Activated T-cell treated with anti-CD3 and anti-CD28 coated beads, Interleukin-2, amount 50 U/mL, for 48 hours (primary cell): ENCODE results near the gene AFF1.
"Not testable (repeated sequence)": the region's sequence is repeated elsewhere in the genome, so short reads cannot be mapped to it uniquely, and the experiment has no call there.

Experiments
- DNase-seq, 2 experiments: peaks; one replicate each; pipeline ENCODE4 v3.0.0-alpha.2; 2020

Gene AFF1

GRCh38 chr4:87067124-87067885 is 132.5 kb downstream of the AFF1 start:
- no peak for DNase-seq

DNA sequence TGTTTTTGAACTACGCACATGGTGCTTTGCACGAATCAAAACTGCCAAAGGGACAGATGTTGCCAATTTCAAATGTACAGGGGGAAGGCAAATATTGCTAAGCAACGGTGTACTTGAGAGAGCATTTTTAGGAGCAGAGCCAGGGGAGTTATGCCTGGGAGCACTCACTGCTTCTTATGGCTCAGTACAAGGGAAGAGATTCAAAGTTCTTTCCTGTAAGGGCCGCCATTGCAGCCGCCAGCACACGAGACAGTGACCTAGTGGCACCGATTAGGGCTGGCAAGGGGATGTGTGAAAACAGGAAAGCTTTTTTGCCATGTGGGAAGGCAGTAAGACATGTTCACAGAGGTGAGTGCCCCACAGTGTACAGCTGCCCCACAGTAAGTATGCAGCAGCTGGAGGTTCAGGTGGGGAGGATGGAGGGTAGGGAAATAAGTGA is 133.8 kb downstream of the AFF1 start:
- DNase-seq = no peak

DNA sequence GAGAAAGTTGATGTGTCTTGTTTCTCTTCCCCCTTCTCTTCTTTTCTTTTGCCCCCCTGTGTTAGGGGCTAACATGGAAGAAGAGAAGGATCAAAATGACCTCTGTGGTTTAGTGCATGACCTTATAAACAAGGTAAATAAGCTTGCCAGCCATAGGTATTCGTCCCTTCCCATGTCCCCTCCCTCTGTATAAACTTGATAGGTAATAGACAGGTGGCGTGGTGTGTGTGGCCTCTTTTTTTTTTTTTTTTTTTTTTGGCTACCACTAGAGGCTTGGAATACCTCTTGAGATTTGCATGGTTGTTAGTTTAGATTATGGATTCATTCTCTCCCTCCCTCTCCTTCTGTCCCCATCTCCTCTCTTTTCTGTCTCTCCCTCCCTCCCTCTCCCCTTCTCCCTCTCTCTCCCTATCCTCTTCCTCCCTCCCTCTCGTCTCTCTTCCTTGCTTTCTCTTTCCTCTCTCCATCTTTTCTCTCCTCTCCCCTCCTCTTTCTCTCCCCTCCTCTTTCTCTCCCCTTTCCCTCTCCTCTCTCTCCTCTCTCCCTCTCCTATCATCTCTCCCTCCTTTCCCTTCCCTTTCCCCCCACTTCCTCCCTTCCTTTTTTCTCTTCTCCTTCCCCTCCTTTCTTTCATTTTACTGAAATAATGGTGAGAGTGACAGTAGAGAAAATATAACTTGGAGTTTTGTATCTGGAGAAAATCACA is 134.4 kb downstream of the AFF1 start:
- no peak for DNase-seq

GRCh38 chr4:87071401-87071800 is 136.6 kb downstream of the AFF1 start:
- no peak for DNase-seq

GRCh38 chr4:87072545-87072944 is 137.7 kb downstream of the AFF1 start:
- DNase-seq = not testable (repeated sequence)

- DNase-seq = peak; percentile 68 to 75
These were observed 138.6 kb downstream of the AFF1 start for GRCh38 chr4:87073199-87074120.

DNA sequence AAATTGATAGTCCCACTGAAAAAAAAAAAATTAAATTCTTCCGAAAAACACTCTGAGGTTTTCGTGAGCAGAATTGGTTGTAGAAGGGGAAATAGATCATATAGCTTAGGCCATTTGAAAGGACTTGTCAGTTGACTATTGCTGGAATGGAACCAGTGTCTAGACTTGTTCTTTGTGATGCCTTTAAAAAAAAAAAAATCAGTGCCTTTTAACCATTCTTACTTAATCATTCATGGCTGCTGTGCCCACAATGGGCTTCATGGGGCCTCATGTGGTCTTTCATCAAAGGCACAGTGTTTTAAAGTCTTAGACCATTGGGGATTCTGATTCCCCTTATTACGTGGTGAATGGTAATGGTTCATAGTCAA is 139.3 kb downstream of the AFF1 start:
- no peak for DNase-seq

DNA sequence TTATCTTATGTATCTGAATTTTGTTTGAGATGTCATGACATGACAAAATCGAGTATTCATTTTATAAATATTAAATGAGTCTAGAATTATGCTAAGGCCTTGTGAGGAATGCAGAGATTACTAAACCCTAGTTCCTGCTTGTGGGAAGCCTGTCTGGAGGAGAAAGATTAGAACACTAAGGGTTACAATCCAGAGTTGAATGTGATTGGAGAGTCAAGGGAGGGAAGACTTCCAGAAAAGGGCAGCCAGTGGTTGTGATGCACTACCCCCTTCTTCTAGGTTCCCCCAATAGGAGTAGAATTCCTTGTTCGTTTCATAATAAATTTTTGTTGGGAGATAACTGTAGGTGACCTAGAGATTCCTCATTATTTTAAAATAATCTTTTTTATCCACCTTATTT is 141.1 kb downstream of the AFF1 start:
- DNase-seq = no peak

DNA sequence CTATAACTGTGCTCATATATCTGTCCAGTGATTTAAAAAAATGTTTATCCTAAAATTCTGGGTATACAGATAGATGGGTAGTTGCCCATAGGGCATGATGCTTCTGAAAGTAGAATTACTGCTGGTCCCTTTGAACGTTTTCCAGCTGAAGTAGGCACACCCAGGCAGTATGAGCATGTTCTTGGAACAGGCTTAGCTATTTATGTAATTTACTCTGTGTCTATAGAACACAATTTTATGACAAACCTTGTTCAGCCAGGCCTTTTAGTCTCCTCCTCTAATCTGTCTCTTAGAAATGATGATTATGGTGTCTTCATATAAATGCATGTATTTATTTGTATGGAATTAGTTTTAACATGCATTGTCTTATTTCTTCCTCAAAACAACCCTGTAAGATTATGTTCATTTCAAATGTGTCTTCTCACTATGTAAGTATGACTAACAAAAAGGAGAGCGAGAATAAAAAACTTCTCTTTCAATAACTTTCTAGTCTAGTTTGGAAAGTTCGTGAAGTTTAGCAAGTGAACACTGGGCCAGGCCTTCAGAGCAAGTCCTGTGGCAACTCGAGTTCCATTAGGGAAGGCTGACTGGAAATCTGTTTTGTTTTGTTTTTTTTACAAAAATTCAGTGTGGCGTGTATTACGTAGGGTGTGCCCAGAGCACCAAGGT is 142.0 kb downstream of the AFF1 start:
- DNase-seq = no peak

- no peak for DNase-seq
These were observed 143.2 kb downstream of the AFF1 start for GRCh38 chr4:87077914-87078585.

DNA sequence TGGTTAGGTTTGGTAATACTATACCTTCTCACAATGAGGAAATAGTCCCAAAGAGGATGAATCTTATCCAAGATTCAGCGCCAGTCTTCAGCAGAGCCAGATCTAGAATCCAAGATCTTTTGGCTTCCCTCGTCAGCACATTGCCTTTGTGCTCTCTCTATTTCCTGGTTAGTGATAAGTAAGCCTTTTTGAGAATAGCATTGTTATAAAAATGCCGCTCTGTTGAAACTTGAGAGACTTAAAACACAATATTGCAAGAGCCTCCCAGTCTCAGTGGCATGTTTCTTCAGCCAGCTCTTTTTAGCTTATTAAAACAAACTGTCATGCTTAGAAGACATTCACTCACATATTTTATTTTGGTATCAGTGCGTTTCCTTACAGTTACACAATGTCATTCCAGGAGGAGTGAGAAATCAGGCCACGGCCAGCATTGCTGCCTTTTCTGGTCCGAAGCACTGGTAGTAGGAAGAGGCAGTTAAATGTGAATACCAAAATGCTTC is 144.2 kb downstream of the AFF1 start:
- DNase-seq = no peak

DNA sequence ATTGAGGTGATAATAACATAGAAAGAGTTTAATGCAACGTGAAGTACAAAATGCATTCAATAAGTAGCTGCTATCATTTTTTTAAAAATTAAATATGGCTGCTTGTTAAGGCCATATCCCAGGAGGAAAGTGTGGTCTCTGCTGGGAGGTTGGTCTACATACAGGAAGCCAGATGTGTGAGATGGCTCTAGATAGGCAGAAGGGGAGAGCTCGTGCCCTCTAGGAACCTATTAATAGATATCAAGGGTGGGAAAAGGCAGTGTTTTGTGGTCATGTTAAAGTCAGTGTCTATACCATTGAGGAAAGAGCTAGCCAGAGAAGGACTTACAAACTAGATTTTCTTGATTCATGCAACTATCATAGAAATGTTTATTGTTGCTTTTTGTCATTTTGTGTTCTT is 145.2 kb downstream of the AFF1 start:
- no peak for DNase-seq

DNA sequence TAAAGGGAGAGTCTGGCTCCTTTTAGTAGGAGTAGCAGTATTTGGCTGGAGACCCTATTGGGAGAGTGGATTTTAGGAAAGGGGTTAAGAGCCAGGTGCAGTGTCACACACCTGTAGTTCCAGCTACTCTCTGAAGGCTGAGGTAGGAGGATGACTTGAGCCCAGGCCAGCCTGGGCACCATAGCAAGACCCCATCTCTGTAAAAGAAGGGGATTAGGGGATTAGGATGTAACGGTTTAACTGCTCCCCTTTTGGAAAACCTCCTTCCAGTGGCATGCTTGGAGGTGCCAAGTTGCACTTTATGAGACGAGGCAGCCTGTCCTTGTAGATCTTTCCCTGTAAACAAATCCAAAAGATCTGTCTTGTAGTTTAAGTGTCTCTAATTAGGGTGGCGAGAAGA is 145.7 kb downstream of the AFF1 start:
- no peak for DNase-seq

DNA sequence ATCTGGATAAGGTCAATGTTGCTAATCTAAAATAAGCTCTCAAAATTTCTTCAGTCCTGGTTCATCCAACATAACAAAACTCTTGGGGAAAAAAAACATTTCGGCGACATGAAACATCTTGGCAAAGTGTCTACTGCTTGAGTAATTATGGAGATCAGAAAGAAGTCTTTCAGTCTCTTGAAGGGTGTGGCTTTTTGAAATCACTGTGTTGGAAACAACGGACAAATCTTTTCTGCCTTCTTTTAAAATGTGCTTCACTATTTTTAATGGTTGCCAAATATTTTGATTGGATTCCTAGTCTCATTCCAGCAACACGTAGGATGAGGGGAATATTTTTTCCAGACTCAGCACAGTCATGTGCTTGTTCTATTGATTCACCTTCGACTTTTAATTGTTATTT is 147.0 kb downstream of the AFF1 start:
- DNase-seq = no peak

DNA sequence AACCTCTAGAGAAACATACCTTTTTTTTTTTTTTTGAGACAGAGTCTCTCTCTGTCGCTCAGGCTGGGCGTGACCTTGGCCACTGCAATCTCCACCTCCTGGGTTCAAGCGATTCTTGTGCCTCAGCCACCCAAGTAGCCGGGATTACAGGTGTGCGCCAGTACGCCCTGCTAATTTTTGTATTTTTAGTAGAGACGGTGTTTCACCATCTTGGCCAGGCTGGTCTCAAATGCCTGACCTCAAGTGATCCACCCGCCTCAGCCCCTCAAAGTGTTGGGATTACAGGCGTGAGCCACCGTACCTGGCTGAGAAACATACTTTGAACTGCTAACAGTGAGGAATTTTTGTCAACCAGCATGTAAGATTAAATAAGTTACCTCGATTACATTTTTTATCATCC is 150.9 kb downstream of the AFF1 start:
- not testable (repeated sequence) for DNase-seq

DNA sequence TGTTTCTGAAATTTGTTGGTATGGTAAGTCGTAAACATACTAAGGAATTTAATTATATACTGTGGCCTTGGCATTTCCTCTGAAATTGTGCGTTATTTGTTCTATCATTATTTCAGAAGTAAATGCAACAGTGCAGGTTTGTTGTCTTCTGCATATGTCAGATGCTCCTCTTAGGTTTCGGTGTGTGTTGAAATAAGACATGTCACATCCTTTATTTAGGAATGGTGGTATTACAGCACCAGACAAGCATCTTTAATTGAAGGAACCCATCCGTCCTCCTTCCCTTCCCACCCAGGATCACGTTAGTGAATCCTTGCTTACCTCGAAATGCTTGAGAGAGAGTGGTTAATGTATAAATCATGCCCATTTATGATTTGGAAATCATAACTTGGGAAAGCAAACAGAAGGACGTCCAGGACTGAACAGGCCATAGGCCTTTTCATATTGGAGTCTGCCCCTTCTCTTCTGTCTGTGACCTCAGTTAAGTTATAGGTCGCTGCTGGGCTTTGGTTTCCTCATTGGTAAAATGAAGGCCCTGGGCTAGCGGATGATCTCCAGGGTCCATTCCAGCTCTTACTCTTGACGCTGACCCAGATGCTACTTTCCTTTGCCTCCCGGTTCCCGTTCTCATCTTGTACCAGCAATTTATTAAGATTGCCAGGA is 151.5 kb downstream of the AFF1 start:
- no peak for DNase-seq

GRCh38 chr4:87087015-87087414 is 152.2 kb downstream of the AFF1 start:
- DNase-seq = no peak

DNA sequence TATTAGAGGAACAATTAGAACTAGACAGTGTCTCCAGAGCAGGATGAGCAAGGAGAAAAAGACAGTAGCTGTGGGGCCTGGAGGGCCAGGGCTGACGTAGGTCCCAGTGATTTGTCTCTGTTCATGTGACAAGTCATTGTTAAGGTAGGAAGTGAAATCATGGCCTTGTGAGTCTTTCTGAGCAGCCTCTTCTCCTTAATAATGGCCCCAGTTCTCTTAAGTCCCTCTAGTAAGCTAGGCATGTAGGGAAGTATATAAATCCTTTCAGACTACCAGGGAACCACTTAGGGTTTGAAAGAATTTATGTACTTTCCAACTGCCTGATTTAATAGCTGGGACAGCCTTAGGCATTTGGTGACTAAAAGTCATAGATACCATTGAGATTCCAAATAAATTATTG is 152.6 kb downstream of the AFF1 start:
- DNase-seq = no peak

- no peak for DNase-seq
These were observed 153.4 kb downstream of the AFF1 start for GRCh38 chr4:87088186-87088585.

DNA sequence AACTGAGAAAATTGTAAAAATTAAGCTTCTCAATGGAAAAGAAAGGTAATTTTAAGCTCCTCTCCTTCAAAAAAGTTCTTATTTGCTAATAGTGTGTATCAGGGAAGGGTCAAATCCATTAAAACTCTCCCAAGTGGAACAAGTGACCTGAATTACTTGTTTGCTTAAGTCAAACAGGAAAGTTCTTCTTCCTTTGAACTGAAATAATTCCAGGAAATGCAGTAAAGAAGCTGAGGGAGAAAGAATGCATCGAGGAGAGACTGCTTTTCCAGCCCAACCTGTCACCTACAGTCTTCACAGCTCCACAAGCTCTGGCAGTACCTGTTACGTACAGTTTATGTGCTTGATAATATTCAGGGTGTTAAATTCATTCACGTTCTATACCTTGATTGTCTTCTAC is 154.6 kb downstream of the AFF1 start:
- DNase-seq = no peak

DNA sequence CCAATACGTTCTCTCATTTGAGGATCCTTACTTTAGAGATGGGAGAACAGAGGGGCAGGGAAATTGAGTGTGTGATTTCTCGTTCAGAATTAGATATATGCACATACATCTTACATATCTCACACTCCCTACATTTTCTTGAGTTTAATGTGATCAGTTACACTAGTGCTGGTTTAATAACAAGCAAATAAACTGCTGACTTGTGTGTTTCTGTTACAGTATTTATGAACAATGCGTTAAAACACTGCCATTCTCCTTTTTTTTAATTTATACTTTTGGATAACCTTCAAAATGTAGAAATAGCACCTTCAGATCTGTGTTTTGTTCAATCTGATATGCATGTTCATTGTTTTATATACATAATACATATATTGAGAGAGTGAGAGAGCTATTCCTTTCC is 155.5 kb downstream of the AFF1 start:
- no peak for DNase-seq
